Measurements from ENCODE around the gene NT5DC3. TPM values are rescaled to one million over a fixed set of nuclear protein-coding genes. Genes with fewer than 3 reads are reported as not detected.

Gene NT5DC3
- total and polyA plus RNA-seq, 2 donors (not counting 3 experiments of a cell fraction or from before 2014, with no cell fraction given): 1.5 to 6.7 TPM

- no peak overlapping the region for H2AFZ ChIP-seq (ENCODE audit: low read depth, low read length)
- no peak overlapping the region for H3K4me3 ChIP-seq (replicated peaks in 1 of 3; ENCODE audit: insufficient read depth in 1 of 3, low read depth in 1 of 3, low read length in 3 of 3)
- no peak overlapping the region for H3K9ac ChIP-seq (replicated peaks; ENCODE audit: extremely low read depth, insufficient read depth, low read length)
- no peaks in the 10 kb centered on the region for H4K20me1 ChIP-seq (replicated peaks; ENCODE audit: control insufficient read depth, extremely low read depth, insufficient read depth, low read length)
- no peaks in the 10 kb centered on the region for H3K79me2 ChIP-seq (ENCODE audit: control insufficient read depth, insufficient read depth, low read length)
- dilution Hi-C loops (cut with MboI; ENCODE audit: extremely low pct_ligation_motif_present, low sequenced_read_pairs): no loop called here
- ChIA-PET CTCF (no interaction called here), POLR2A (no interaction called here)
- no peaks in the 10 kb centered on the region for H3K9me1 ChIP-seq (replicated peaks; ENCODE audit: control insufficient read depth, extremely low read depth, insufficient read depth, low read length)
- no peaks in the 10 kb centered on the region for H3K27me3 ChIP-seq (ENCODE audit: control insufficient read depth in 2 of 2, insufficient read depth in 2 of 2, low read length in 2 of 2)
- no peak for DNase-seq (ENCODE audit: low read depth, low spot score)
- intact Hi-C loops (cut with micrococcal nuclease): no loop called here
- H3K9me3 ChIP-seq (replicated peaks; ENCODE audit: control insufficient read depth, insufficient read depth, low read length): no peaks in the 10 kb centered on the region
- no peaks in the 10 kb centered on the region for H3K36me3 ChIP-seq (ENCODE audit: control insufficient read depth in 2 of 2, extremely low read depth in 1 of 2, insufficient read depth in 2 of 2, low read length in 2 of 2)
- no peak overlapping the region for H3K27ac ChIP-seq (ENCODE audit: insufficient read depth, low read depth, low read length)
- no peak overlapping the region for H3K4me2 ChIP-seq (ENCODE audit: insufficient read depth, low read length)
- FAIRE-seq: no peak
- no peaks in the 10 kb centered on the region for H3K4me1 ChIP-seq (ENCODE audit: control insufficient read depth, extremely low read depth, insufficient read depth, low read length)
- no peak for TF ChIP-seq JUN (IDR thresholded peaks at IDR 0.05; ENCODE audit: borderline replicate concordance, insufficient read depth, insufficient read length, low read depth)
- no peak for TF ChIP-seq FOS (IDR thresholded peaks at IDR 0.05; ENCODE audit: borderline replicate concordance, insufficient read depth, low read length)
- no peak for TF ChIP-seq POLR2AphosphoS5 (IDR thresholded peaks at IDR 0.05; ENCODE audit: insufficient read depth, low read depth, low read length)
- no peak for TF ChIP-seq MYC (IDR thresholded peaks at IDR 0.05; ENCODE audit: low read depth, low read length)
- TF ChIP-seq GATA2 (IDR thresholded peaks at IDR 0.05; ENCODE audit: insufficient read depth, insufficient read length, low read depth, low read length): no peak
- TF ChIP-seq POLR2A (IDR thresholded peaks at IDR 0.05; ENCODE audit: low read depth, low read length): no peak
- no TSS peak for BruUV-seq (replicated peaks)
Measured at GRCh38 chr12:103819892-103820291, 21.1 kb downstream of the NT5DC3 start.

GRCh38 chr12:103819312-103819711 lies 21.7 kb downstream of the NT5DC3 start:
- no peak overlapping the region for H3K27ac ChIP-seq (ENCODE audit: insufficient read depth, low read depth, low read length)
- no peaks in the 10 kb centered on the region for H3K9me1 ChIP-seq (replicated peaks; ENCODE audit: control insufficient read depth, extremely low read depth, insufficient read depth, low read length)
- TF ChIP-seq POLR2AphosphoS5 (IDR thresholded peaks at IDR 0.05; ENCODE audit: insufficient read depth, low read depth, low read length) (no peak), CTCF (IDR thresholded peaks at IDR 0.05; ENCODE audit: extremely low read depth in 1 of 2, insufficient read depth in 1 of 2, low read depth in 1 of 2, low read length in 2 of 2) (no peak), EZH2 (IDR thresholded peaks at IDR 0.05; ENCODE audit: borderline replicate concordance, low read depth, low read length, severe bottlenecking) (no peak), JUN (IDR thresholded peaks at IDR 0.05; ENCODE audit: borderline replicate concordance, insufficient read depth, insufficient read length, low read depth) (no peak), FOS (IDR thresholded peaks at IDR 0.05; ENCODE audit: borderline replicate concordance, insufficient read depth, low read length) (no peak), MYC (IDR thresholded peaks at IDR 0.05; ENCODE audit: low read depth, low read length) (no peak), POLR2A (IDR thresholded peaks at IDR 0.05; ENCODE audit: low read depth, low read length) (no peak), GATA2 (IDR thresholded peaks at IDR 0.05; ENCODE audit: insufficient read depth, insufficient read length, low read depth, low read length) (no peak), MAX (IDR thresholded peaks at IDR 0.05; ENCODE audit: insufficient read depth, insufficient read length) (no peak)
- ChIA-PET CTCF (interaction anchor here (1.1 kb wide), 1 partner anchor 47 kb away, joined by 3 read pairs; no protein-coding TSS in a partner anchor), POLR2A (no interaction called here)
- no peaks in the 10 kb centered on the region for H3K36me3 ChIP-seq (ENCODE audit: control insufficient read depth in 2 of 2, extremely low read depth in 1 of 2, insufficient read depth in 2 of 2, low read length in 2 of 2)
- no peak overlapping the region for H3K9ac ChIP-seq (replicated peaks; ENCODE audit: extremely low read depth, insufficient read depth, low read length)
- H3K79me2 ChIP-seq (ENCODE audit: control insufficient read depth, insufficient read depth, low read length): no peaks in the 10 kb centered on the region
- DNase-seq (ENCODE audit: low read depth, low spot score) (no peak), FAIRE-seq (no peak)
- H3K4me2 ChIP-seq (ENCODE audit: insufficient read depth, low read length): no peak overlapping the region
- no peaks in the 10 kb centered on the region for H3K27me3 ChIP-seq (ENCODE audit: control insufficient read depth in 2 of 2, insufficient read depth in 2 of 2, low read length in 2 of 2)
- no peak overlapping the region for H2AFZ ChIP-seq (ENCODE audit: low read depth, low read length)
- no peaks in the 10 kb centered on the region for H3K9me3 ChIP-seq (replicated peaks; ENCODE audit: control insufficient read depth, insufficient read depth, low read length)
- no peaks in the 10 kb centered on the region for H4K20me1 ChIP-seq (replicated peaks; ENCODE audit: control insufficient read depth, extremely low read depth, insufficient read depth, low read length)
- no peak overlapping the region for H3K4me3 ChIP-seq (replicated peaks in 1 of 3; ENCODE audit: insufficient read depth in 1 of 3, low read depth in 1 of 3, low read length in 3 of 3)
- no peaks in the 10 kb centered on the region for H3K4me1 ChIP-seq (ENCODE audit: control insufficient read depth, extremely low read depth, insufficient read depth, low read length)
- dilution Hi-C loops (cut with MboI; ENCODE audit: extremely low pct_ligation_motif_present, low sequenced_read_pairs) (no loop called here), intact Hi-C loops (cut with micrococcal nuclease) (no loop called here)
- BruUV-seq (replicated peaks): no TSS peak

Data from endothelial cell of umbilical vein (primary cell).